ENCODE data around the gene HDAC6. TPM values are rescaled to one million over a fixed set of nuclear protein-coding genes. Genes with fewer than 3 reads are reported as not detected.
"Not testable (repeated sequence)": the region's sequence is repeated elsewhere in the genome, so short reads cannot be mapped to it uniquely, and the experiment has no call there.

The HDAC6 gene
- total and polyA plus RNA-seq, 2 of the 13 experiments (the other 11 are each of a cell fraction or from before 2014, with no cell fraction given), result 80.4 to 93.6 TPM

DNA sequence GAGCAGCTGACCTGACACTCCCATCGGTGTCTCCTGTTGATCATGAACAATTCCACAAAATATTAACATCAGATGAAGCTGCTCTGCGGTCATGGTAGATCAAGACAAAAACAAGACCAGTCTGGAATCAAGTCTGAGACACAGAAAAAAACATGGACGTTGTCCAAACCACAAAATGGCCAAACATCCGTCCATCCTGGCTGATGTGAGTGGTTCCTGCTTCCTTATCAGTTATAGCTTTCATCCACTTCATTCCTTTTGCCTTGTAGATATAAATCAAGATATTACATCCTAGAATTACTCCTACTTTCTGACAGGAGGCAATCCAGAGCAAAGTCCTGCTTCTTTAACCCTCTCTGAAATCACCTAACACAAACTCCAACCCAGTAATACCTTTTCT lies 62.3 kb downstream of the HDAC6 start:
- no peak for TF ChIP-seq RELA (CRISPR knock-in tag; IDR thresholded peaks at IDR 0.05)
- TF ChIP-seq ZNF607 (CRISPR knock-in tag; IDR thresholded peaks at IDR 0.05; ENCODE audit: borderline replicate concordance), result no peak
- no peak for TF ChIP-seq CAMTA2 (CRISPR knock-in tag; IDR thresholded peaks at IDR 0.05; ENCODE audit: borderline replicate concordance)
- TF ChIP-seq TBX2 (CRISPR knock-in tag; IDR thresholded peaks at IDR 0.05; ENCODE audit: borderline replicate concordance), result no peak
- TF ChIP-seq, protein P1, sequence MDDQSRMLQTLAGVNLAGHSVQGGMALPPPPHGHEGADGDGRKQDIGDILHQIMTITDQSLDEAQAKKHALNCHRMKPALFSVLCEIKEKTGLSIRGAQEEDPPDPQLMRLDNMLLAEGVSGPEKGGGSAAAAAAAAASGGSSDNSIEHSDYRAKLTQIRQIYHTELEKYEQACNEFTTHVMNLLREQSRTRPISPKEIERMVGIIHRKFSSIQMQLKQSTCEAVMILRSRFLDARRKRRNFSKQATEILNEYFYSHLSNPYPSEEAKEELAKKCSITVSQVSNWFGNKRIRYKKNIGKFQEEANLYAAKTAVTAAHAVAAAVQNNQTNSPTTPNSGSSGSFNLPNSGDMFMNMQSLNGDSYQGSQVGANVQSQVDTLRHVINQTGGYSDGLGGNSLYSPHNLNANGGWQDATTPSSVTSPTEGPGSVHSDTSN (CRISPR knock-in tag; IDR thresholded peaks at IDR 0.05; ENCODE audit: borderline replicate concordance), result no peak
- intact Hi-C loops (cut with micrococcal nuclease; ENCODE audit: unreplicated experiment), result no loop called here
- DNase-seq (ENCODE audit: low spot score), result peak; percentile 1
- H3K36me3 ChIP-seq (replicated peaks in 1 of 2; ENCODE audit: control insufficient read depth in 1 of 2, insufficient read depth in 2 of 2, low read length in 2 of 2), result no peaks in the 10 kb centered on the region
- no peaks in the 10 kb centered on the region for H3K9me3 ChIP-seq (ENCODE audit: low read length)
- 0% methylated on average over 4 of the region's 4 CpGs for WGBS (ENCODE audit: low lambda C conversion rate)
- no peaks in the 10 kb centered on the region for H3K27me3 ChIP-seq (ENCODE audit: control insufficient read depth in 1 of 2, insufficient read depth in 2 of 2, low read length in 2 of 2)
- ChIA-PET POLR2A (no interaction called here), CTCF (ENCODE audit: low intra/inter-chr PET ratio, low total read pairs) (no interaction called here)
- H3K4me3 ChIP-seq (replicated peaks in 1 of 3; ENCODE audit: insufficient read depth in 1 of 3, low read depth in 2 of 3, low read length in 3 of 3), result no peak overlapping the region
- in situ Hi-C loops (cut with HindIII; ENCODE audit: extremely low pct_ligation_motif_present, low pct_unique_long_range_greater_than_20kb), result no loop called here
- H3K4me1 ChIP-seq (ENCODE audit: insufficient read depth, low read length), result peaks cover 21% of the 10 kb centered on the region
- no peak overlapping the region for H3K27ac ChIP-seq (ENCODE audit: extremely low read length, insufficient read depth, low read length)
- no peak overlapping the region for H3K9ac ChIP-seq (ENCODE audit: insufficient read depth, low read depth, low read length)
- no TSS peak for BruUV-seq (replicated peaks)
- FAIRE-seq, result no peak
- H2AFZ ChIP-seq (ENCODE audit: low read length), result peak overlapping the region; percentile 15
- H3K79me2 ChIP-seq (ENCODE audit: insufficient read depth, low read length), result no peaks in the 10 kb centered on the region
- H4K20me1 ChIP-seq (ENCODE audit: insufficient read depth, low read length), result no peaks in the 10 kb centered on the region
- no peak overlapping the region for H3K4me2 ChIP-seq (ENCODE audit: low read depth, low read length)
- no peak for ATAC-seq

GRCh38 chrX:48872017-48872416 lies 70.2 kb downstream of the HDAC6 start:
- FAIRE-seq; BruUV-seq (replicated peaks); H3K27ac ChIP-seq (ENCODE audit: extremely low read length, insufficient read depth, low read length); H3K27me3 ChIP-seq (ENCODE audit: control insufficient read depth in 1 of 2, insufficient read depth in 2 of 2, low read length in 2 of 2); DNase-seq (ENCODE audit: low spot score); CTCF ChIA-PET (ENCODE audit: low intra/inter-chr PET ratio, low total read pairs); in situ Hi-C loops (cut with HindIII; ENCODE audit: extremely low pct_ligation_motif_present, low pct_unique_long_range_greater_than_20kb); intact Hi-C loops (cut with micrococcal nuclease; ENCODE audit: unreplicated experiment); H3K36me3 ChIP-seq (replicated peaks in 1 of 2; ENCODE audit: control insufficient read depth in 1 of 2, insufficient read depth in 2 of 2, low read length in 2 of 2); H3K4me2 ChIP-seq (ENCODE audit: low read depth, low read length); ATAC-seq; H3K9me3 ChIP-seq (ENCODE audit: low read length); POLR2A ChIA-PET; H3K4me3 ChIP-seq (replicated peaks in 1 of 3; ENCODE audit: insufficient read depth in 1 of 3, low read depth in 2 of 3, low read length in 3 of 3); H4K20me1 ChIP-seq (ENCODE audit: insufficient read depth, low read length); H3K9ac ChIP-seq (ENCODE audit: insufficient read depth, low read depth, low read length); H3K79me2 ChIP-seq (ENCODE audit: insufficient read depth, low read length); H2AFZ ChIP-seq (ENCODE audit: low read length): not testable (repeated sequence)
- H3K4me1 ChIP-seq (ENCODE audit: insufficient read depth, low read length), result peaks cover 10% of the 10 kb centered on the region
- 0% methylated on average over 2 of the region's 2 CpGs for WGBS (ENCODE audit: low lambda C conversion rate)

Small RNA genes lying within 50 kb of the gene (small RNA-seq; reads per million reads assigned to genes)
- 0 reads per million in 3 experiments for gene RNU6-29P (ENCODE audit: insufficient read depth in 2 of 3, insufficient read length in 3 of 3, low read depth in 2 of 3, low replicate concordance in 1 of 3)

Other genes starting within 250 kb of the HDAC6 start
- 182 and 239 TPM in 2 replicates for gene RBM3, start 227.6 kb upstream of the HDAC6 start, total RNA-seq (2016; rRNA removed; fragmentation: Illumina TruSeq; extraction: Trizol)
- 109 and 123 TPM in 2 replicates for gene RBM3, start 227.6 kb upstream of the HDAC6 start, polyA plus RNA-seq (2011; rRNA removed)
- gene WDR13, start 204.6 kb upstream of the HDAC6 start, total RNA-seq (2016; rRNA removed; fragmentation: Illumina TruSeq; extraction: Trizol), result 19.3 and 28.7 TPM in 2 replicates
- gene WDR13, start 204.6 kb upstream of the HDAC6 start, polyA plus RNA-seq (2011; rRNA removed), result 37.1 and 52.7 TPM in 2 replicates
- gene WAS, start 118.3 kb upstream of the HDAC6 start, total RNA-seq (2016; rRNA removed; fragmentation: Illumina TruSeq; extraction: Trizol), result not detected in 2 replicates
- 0.11 and 0.18 TPM in 2 replicates for gene WAS, start 118.3 kb upstream of the HDAC6 start, polyA plus RNA-seq (2011; rRNA removed)
- gene SUV39H1, start 105.3 kb upstream of the HDAC6 start, total RNA-seq (2016; rRNA removed; fragmentation: Illumina TruSeq; extraction: Trizol), result 9.9 and 10.1 TPM in 2 replicates
- gene SUV39H1, start 105.3 kb upstream of the HDAC6 start, polyA plus RNA-seq (2011; rRNA removed), result 3.2 and 5.2 TPM in 2 replicates
- gene GLOD5, start 40.3 kb upstream of the HDAC6 start, total RNA-seq (2016; rRNA removed; fragmentation: Illumina TruSeq; extraction: Trizol), result 0.73 and 0.93 TPM in 2 replicates
- gene GLOD5, start 40.3 kb upstream of the HDAC6 start, polyA plus RNA-seq (2011; rRNA removed), result 1.3 and 1.5 TPM in 2 replicates
- gene GATA1, start 15.5 kb upstream of the HDAC6 start, total RNA-seq (2016; rRNA removed; fragmentation: Illumina TruSeq; extraction: Trizol), result 0.13 TPM in 1 of 2 replicates, not detected in the other
- gene GATA1, start 15.5 kb upstream of the HDAC6 start, polyA plus RNA-seq (2011; rRNA removed), result 0.05 TPM in 1 of 2 replicates, not detected in the other
- gene ERAS, start 24.4 kb downstream of the HDAC6 start, total RNA-seq (2016; rRNA removed; fragmentation: Illumina TruSeq; extraction: Trizol), result 0.22 TPM in 1 of 2 replicates, not detected in the other
- 0.21 and 0.56 TPM in 2 replicates for gene ERAS, start 24.4 kb downstream of the HDAC6 start, polyA plus RNA-seq (2011; rRNA removed)
- gene PCSK1N, start 33.5 kb downstream of the HDAC6 start, total RNA-seq (2016; rRNA removed; fragmentation: Illumina TruSeq; extraction: Trizol), result 5.1 and 14.0 TPM in 2 replicates
- gene PCSK1N, start 33.5 kb downstream of the HDAC6 start, polyA plus RNA-seq (2011; rRNA removed), result 4.5 and 7.0 TPM in 2 replicates
- 53.4 and 56.0 TPM in 2 replicates for gene TIMM17B, start 95.7 kb downstream of the HDAC6 start, total RNA-seq (2016; rRNA removed; fragmentation: Illumina TruSeq; extraction: Trizol)
- gene TIMM17B, start 95.7 kb downstream of the HDAC6 start, polyA plus RNA-seq (2011; rRNA removed), result 69.1 and 72.5 TPM in 2 replicates
- 80.9 and 99.4 TPM in 2 replicates for gene PQBP1, start 95.9 kb downstream of the HDAC6 start, total RNA-seq (2016; rRNA removed; fragmentation: Illumina TruSeq; extraction: Trizol)
- gene PQBP1, start 95.9 kb downstream of the HDAC6 start, polyA plus RNA-seq (2011; rRNA removed), result 58.1 and 66.9 TPM in 2 replicates
- 17.2 and 32.1 TPM in 2 replicates for gene SLC35A2, start 109.6 kb downstream of the HDAC6 start, total RNA-seq (2016; rRNA removed; fragmentation: Illumina TruSeq; extraction: Trizol)
- 40.8 and 46.4 TPM in 2 replicates for gene SLC35A2, start 109.6 kb downstream of the HDAC6 start, polyA plus RNA-seq (2011; rRNA removed)
- 13.0 and 14.4 TPM in 2 replicates for gene PIM2, start 117.0 kb downstream of the HDAC6 start, total RNA-seq (2016; rRNA removed; fragmentation: Illumina TruSeq; extraction: Trizol)
- 15.8 and 17.4 TPM in 2 replicates for gene PIM2, start 117.0 kb downstream of the HDAC6 start, polyA plus RNA-seq (2011; rRNA removed)
- gene OTUD5, start 155.5 kb downstream of the HDAC6 start, total RNA-seq (2016; rRNA removed; fragmentation: Illumina TruSeq; extraction: Trizol), result 16.9 and 18.4 TPM in 2 replicates
- gene OTUD5, start 155.5 kb downstream of the HDAC6 start, polyA plus RNA-seq (2011; rRNA removed), result 42.2 and 44.8 TPM in 2 replicates
- gene KCND1, start 169.8 kb downstream of the HDAC6 start, total RNA-seq (2016; rRNA removed; fragmentation: Illumina TruSeq; extraction: Trizol), result 0.07 TPM in 1 of 2 replicates, not detected in the other
- 0.30 and 1.1 TPM in 2 replicates for gene KCND1, start 169.8 kb downstream of the HDAC6 start, polyA plus RNA-seq (2011; rRNA removed)
- gene GRIPAP1, start 200.2 kb downstream of the HDAC6 start, total RNA-seq (2016; rRNA removed; fragmentation: Illumina TruSeq; extraction: Trizol), result 15.0 and 16.1 TPM in 2 replicates
- gene GRIPAP1, start 200.2 kb downstream of the HDAC6 start, polyA plus RNA-seq (2011; rRNA removed), result 22.6 and 24.7 TPM in 2 replicates
- gene TFE3, start 241.3 kb downstream of the HDAC6 start, total RNA-seq (2016; rRNA removed; fragmentation: Illumina TruSeq; extraction: Trizol), result 8.8 and 12.3 TPM in 2 replicates
- gene TFE3, start 241.3 kb downstream of the HDAC6 start, polyA plus RNA-seq (2011; rRNA removed), result 8.3 and 13.1 TPM in 2 replicates

Data from HepG2 (cell line).